Retina (tissue), 1 donor: ENCODE results near the gene TLK2.
A peak's percentile ranks its signal among the peaks of the same experiment; 100 is the strongest.
"Not testable (repeated sequence)": the region's sequence is repeated elsewhere in the genome, so short reads cannot be mapped to it uniquely, and the experiment has no call there.

Experiments
- DNase-seq: peaks from one replicate; pipeline ENCODE4 v3.0.0-alpha.2; 2016

The TLK2 gene

DNA sequence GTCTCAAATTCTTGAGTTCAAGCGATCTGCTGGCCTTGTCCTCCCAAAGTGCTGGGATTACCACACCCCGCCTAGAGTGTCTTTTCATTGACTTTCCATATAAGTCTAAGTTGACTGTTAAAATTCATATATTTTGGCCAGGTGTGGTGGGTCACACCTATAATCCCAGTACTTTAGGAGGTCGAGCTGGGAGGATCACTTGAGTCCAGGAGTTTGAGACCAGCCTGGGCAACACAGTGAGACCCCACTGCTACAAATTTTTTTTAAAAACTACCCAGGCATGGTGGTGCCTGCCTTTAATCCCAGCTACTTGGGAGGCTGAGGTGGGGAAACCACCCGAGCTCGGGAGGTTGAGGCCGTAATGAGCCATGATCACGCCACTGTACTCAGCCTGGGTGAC, 127.0 kb downstream of the TLK2 start:
- no peak for DNase-seq

GRCh38 chr17:62611292-62611691, 132.7 kb downstream of the TLK2 start:
- DNase-seq = no peak

DNA sequence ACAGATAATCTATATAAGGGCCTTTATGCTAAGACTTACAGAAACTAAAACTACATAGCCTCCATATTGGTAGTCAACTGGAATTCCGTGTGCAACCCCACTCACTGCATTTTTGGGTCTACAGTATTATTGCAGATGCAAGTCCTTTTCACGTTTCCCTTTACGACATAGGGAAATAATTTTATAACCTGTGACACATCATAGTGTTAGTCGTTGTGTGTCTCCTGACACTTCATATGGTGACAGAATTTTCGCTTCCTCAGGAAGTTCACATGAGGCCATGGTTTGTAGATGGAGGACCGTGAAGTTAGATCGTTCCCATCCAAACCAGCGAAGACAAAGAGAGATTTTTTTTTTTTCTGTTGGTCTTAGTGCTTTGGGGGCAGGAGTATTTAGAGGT, 133.1 kb downstream of the TLK2 start:
- no peak for DNase-seq

DNA sequence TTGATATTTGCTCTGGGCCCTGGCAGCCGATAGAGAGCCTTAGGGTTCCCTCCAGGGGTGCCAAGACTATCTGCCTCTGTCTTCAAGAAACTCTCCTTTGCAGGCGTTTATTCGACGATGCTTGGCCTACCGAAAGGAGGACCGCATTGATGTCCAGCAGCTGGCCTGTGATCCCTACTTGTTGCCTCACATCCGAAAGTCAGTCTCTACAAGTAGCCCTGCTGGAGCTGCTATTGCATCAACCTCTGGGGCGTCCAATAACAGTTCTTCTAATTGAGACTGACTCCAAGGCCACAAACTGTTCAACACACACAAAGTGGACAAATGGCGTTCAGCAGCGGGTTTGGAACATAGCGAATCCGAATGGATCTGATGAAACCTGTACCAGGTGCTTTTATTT, 133.7 kb downstream of the TLK2 start:
- DNase-seq = not testable (repeated sequence)

DNA sequence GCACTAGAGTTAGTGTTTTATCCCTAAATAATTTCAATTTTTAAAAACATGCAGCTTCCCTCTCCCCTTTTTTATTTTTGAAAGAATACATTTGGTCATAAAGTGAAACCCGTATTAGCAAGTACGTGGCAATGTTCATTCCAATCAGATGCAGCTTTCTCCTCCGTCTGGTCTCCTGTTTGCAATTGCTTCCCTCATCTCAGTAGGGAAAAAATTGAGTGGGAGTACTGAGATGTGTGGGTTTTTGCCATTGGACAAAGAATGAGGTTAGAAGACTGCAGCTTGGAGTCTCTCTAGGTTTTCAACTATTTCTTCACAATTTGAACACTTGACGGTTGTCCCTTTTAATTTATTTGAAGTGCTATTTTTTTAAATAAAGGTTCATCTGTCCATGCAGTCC, 134.5 kb downstream of the TLK2 start:
- not testable (repeated sequence) for DNase-seq

- DNase-seq = no peak
Observed at GRCh38 chr17:62614142-62614541, 135.5 kb downstream of the TLK2 start.

DNA sequence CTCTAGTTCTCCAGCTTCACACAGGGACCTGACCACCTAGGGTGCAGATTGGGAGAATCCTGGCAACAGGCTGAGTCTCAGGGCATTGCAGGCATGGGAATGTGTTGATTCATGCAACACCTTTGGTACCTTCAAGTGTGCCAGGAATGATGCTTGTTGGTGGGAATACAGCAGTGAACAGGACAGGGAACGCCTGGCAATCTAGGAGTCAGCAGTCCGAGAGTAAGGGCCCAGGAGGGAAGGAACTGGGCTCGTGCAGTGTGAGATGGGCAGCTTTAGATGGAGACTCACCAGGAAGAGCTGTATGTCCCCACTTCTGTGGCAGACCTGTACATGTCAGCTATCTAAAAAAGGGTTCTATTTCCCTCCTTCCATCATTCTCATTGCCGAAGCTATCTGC, 136.9 kb downstream of the TLK2 start:
- DNase-seq = no peak

DNA sequence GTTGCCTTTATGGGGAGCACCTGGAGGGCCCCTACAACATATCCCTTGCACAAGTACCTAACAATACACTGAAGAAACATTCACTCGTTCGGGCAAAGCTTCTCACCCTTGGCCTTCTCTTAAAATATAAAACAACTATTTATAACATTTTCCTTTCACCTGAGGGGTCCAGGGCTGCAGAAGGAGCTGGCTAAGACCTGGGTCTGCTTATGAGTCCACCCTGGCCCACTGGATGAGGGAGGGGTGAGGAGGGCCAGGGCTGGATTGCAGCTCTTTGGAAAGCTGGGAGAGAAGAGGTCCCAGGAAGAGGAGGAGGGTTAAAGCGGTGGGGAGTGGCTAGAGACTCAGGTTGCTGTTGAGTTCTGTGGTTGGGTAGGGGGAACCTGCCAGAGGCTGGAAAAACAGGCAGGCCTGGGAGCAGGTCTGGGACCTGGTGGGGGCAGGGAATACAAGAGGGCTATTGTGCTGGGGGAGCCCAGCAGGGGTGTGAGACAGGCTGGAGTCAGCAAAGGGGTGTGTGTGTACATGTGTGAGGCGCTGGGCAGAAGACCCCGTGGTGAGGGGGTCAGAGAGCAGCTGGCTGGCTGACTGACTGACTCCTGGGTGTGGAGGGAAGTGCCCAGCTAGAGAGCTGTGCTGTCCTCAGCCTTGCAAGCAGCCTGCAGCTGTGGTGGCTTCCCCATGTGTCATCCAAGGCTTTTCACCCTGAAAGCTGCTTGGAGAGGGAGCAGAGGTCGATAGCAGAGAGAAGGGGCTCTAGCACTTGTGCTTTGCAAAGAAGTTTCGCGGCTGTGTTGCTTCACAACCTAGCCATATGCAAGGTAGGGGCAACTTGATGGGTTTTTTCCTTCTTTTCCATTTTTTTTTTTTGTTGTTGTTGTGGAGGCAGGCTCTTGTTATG, 138.6 kb downstream of the TLK2 start:
- peak; percentile 62 for DNase-seq

- no peak for DNase-seq
Observed at GRCh38 chr17:62617894-62618472, 139.4 kb downstream of the TLK2 start.

- no peak for DNase-seq
Observed at GRCh38 chr17:62618647-62619416, 140.2 kb downstream of the TLK2 start.

DNA sequence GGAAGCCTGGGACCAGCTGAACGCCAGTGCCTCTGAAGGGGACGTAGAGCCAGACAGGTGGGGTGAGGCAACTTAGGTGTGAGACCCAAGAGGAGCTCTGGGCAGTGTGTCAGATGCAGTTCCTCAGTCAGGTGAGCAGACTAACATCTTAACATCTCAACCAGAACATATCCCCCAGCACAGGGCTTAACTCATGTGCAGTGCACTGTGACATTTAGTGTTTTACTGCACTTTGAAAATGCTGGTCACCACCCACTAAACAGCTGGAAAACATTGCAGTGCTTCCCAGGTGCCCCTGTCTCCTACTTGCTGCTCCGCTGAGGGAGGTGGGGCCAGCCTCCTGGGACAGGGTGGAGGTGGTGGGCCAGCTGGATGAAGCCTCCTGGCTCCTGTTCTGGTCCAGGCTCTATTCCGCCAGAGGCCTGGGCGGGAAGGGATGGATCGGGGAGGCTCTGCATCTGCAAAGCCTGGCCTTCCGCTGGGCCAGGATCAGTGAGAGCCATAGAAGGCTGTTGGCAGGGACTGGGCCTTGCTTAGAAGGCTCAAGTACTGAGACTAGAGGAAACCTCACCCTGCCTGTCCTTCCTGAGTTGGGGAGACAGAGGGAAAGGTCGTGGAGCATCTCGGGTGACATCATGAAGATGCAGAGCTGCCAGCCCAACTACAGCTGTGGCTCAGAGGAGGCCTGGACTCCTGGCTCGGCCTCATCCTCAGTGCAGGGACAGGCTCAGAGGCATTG, 141.0 kb downstream of the TLK2 start:
- no peak for DNase-seq

GRCh38 chr17:62621223-62621622, 142.6 kb downstream of the TLK2 start:
- no peak for DNase-seq

GRCh38 chr17:62625184-62625869, 146.7 kb downstream of the TLK2 start:
- no peak for DNase-seq

GRCh38 chr17:62625870-62626200, 147.2 kb downstream of the TLK2 start:
- DNase-seq = peak; percentile 34

DNA sequence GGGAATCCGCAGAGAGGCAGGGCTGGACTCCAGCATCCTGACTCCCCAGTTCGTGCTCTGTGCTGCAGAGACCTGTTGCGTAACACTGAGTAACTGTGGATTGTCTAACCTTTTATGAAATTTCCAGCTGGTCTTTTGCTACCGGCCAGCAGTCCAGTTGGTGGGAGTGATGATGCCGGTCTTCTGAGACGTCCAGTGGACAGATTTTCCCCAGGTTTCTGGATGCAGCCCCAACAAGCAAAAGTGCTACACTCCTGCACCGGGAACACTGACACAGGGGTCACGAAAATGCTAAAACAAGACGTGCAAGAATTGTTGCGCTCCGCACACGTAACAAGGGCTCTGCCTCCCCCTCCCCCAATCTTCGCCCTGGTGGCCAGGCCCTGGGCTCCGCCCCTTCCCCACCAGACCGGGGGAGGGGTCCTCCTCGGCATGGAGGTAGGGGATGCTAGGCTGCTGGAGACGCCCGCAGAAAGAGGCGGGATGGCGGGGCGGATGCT, 148.1 kb downstream of the TLK2 start:
- no peak for DNase-seq

- peak; percentile 79 for DNase-seq
Observed at GRCh38 chr17:62627219-62627903, 148.7 kb downstream of the TLK2 start, which contains the start of gene MRC2. TSS of gene MRC2 (plus strand) at chr17:62627670. CDS start at chr17:62627803, 133 bp downstream.

GRCh38 chr17:62627904-62628633, 149.4 kb downstream of the TLK2 start:
- DNase-seq = peak; percentile 79

DNA sequence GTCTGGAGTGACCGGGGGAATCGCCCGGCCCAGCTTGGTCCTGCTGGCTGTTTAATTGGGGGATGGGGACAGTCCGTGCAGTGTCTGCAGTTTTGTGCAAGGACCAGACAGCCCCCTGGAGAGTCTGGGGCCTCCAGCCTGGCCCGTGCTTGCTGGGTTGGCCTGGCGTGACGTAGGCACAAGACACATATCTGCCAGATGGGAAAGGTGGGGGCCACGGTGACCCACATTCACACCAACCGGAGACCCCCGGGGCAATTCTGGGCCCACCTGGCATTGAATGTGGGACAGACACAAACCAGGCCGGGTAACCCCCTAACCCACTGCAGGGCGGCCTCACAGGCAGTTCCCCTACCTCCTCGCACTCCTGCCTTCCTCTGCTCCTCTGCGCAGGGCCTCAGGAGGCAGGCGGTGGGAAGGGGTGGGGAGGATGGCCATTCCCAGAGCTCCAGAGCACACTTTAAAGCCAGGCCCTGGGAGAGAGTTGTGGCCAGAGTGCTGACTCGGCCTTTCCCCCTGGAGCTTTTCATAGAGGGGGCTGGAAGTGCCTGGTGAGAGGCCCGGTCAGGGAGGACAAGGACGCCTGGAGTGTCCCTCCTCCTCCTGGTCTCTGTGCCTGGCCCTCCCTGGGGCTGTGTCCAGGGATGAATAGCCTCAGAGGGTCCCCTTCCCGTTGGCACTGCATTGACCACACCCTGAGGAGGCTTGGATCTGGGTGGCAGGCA, 150.4 kb downstream of the TLK2 start:
- DNase-seq = peak; percentile 71

DNA sequence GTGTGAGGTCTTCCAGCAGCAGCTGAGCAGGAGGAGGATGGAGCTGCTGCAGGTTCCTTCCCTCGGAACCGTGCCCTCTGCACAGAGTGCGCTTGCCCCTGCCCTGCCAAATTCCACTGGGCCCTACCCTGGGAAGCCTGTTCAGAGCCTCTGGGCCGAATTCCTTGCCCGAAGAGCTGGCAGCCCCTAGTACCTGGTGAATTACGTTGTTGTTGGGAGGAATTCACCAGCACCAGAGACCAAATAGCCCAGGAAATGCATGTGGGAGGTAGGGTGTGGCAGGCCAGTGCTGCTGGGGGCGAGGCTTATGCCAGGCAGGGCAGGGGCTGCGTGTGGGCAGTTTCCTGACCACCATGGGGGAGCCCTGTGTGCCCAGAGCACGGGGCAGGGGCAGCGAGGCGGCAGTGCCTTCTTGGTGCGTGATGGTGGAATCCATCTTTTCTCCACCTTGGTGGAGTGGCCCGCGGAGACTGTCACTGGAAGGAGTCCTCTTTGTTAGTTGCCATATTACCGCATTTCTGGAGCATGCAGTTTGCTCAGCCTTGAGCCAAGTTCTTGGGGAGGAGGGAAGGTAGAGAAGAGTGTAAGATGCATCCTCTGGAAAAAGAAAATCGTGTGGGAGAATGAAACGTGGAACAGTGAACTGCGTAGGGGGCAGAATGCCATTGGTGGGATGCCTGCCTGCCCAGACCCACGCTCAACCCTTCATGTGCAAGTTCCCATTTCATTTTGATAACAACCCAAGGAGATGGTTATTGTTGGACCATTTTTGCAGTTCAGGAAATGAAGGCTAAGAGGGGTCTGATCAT, 151.1 kb downstream of the TLK2 start:
- no peak for DNase-seq
